Measurements from ENCODE around the gene RAB25.
"Not testable (repeated sequence)": the region's sequence is repeated elsewhere in the genome, so short reads cannot be mapped to it uniquely, and the experiment has no call there.

RAB25 gene

DNA sequence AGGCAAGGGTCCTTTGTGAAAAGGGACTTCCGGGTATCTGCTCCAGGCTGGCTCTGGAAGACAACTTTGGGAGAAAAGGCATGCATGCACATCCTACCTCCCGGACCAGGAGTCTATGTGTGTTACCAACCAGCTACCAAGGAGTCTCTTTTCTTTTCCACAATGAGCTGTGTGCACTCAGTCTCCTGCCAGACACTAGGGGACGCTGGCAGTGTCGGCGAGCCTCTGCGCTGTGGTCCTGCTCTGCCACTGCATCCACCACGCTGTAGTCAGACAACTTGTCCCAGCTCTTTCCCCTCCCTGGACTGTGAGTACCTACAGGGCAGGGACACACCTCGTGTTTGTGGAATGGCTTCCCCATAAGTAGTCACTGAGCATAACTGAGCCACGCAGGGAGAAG, 35.1 kb upstream of the RAB25 start:
- H3K79me1 ChIP-seq (replicated peaks; ENCODE audit: low read length, poor library complexity, severe bottlenecking), result no peaks in the 10 kb centered on the region
- H3K27me3 ChIP-seq (ENCODE audit: control insufficient read depth in 1 of 2, insufficient read depth in 1 of 2, low read length in 2 of 2), result peaks cover 0 to 4% of the 10 kb centered on the region in 2 experiments
- no peak overlapping the region for H3K4ac ChIP-seq (ENCODE audit: low read depth in 1 of 2, low read length in 2 of 2)
- H3K14ac ChIP-seq (ENCODE audit: low read length in 2 of 2), result no peak overlapping the region
- H3K9me3 ChIP-seq (ENCODE audit: control insufficient read depth, low read length), result no peaks in the 10 kb centered on the region
- peaks cover 3% of the 10 kb centered on the region for H3K4me1 ChIP-seq (ENCODE audit: control insufficient read depth, insufficient read depth, low read depth, low read length)
- H2AFZ ChIP-seq (ENCODE audit: low read depth, low read length), result no peak overlapping the region
- no peak overlapping the region for H2BK120ac ChIP-seq (ENCODE audit: low read depth, low read length)
- no peak overlapping the region for H3K18ac ChIP-seq (ENCODE audit: low read depth in 1 of 2, low read length in 2 of 2)
- no peak overlapping the region for H2BK12ac ChIP-seq (ENCODE audit: low read length in 2 of 2)
- H3K9ac ChIP-seq (ENCODE audit: low read length), result no peak overlapping the region
- H2AK5ac ChIP-seq (ENCODE audit: low read length, severe bottlenecking), result no peak overlapping the region
- H2BK5ac ChIP-seq (ENCODE audit: low read depth, low read length, poor library complexity, severe bottlenecking), result no peak overlapping the region
- WGBS, result 19% methylated on average over 9 of the region's 9 CpGs
- H4K91ac ChIP-seq (ENCODE audit: low read length), result no peak overlapping the region
- peak; percentile 70 for DNase-seq
- no peak overlapping the region for H3K27ac ChIP-seq (ENCODE audit: low read length, poor library complexity, severe bottlenecking)
- no peak overlapping the region for H3K4me3 ChIP-seq (ENCODE audit: insufficient read depth in 1 of 2, low read depth in 1 of 2, low read length in 2 of 2)
- H3K36me3 ChIP-seq (ENCODE audit: control insufficient read depth in 1 of 2, insufficient read depth in 2 of 2, low read depth in 1 of 2, low read length in 2 of 2), result no peaks in the 10 kb centered on the region
- H2BK15ac ChIP-seq (ENCODE audit: low read depth, poor library complexity, severe bottlenecking), result no peak overlapping the region
- no peak overlapping the region for H3K4me2 ChIP-seq (ENCODE audit: low read length, poor library complexity, severe bottlenecking)
- H4K8ac ChIP-seq (ENCODE audit: low read length), result no peak overlapping the region
- no peak overlapping the region for H3K23ac ChIP-seq (ENCODE audit: low read length in 2 of 2)

DNA sequence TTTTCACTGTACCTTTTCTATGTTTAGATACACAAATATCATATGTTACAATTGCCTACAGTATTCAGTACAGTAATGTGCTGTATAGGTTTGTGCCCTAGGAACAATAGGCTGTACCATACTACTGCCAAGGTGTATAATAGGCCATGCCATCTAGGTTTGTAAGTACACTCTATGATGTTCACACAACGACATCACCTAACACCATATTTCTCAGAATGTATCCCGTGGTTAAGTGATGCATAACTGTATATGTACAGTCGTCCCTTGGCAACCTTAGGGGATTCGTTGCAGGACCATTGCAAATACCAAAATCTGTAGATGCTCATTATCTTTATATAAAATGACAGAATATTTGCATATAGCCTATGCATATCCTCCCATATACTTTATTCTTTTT, 34.4 kb upstream of the RAB25 start:
- Histone ChIP-seq H3K4me1 (ENCODE audit: control insufficient read depth, insufficient read depth, low read depth, low read length) (peaks cover 3% of the 10 kb centered on the region), H3K23ac (ENCODE audit: low read length in 2 of 2) (no peak overlapping the region), H3K4me3 (ENCODE audit: insufficient read depth in 1 of 2, low read depth in 1 of 2, low read length in 2 of 2) (no peak overlapping the region), H2BK5ac (ENCODE audit: low read depth, low read length, poor library complexity, severe bottlenecking) (no peak overlapping the region), H2BK15ac (ENCODE audit: low read depth, poor library complexity, severe bottlenecking) (no peak overlapping the region), H4K91ac (ENCODE audit: low read length) (no peak overlapping the region), H3K27ac (ENCODE audit: low read length, poor library complexity, severe bottlenecking) (no peak overlapping the region), H3K14ac (ENCODE audit: low read length in 2 of 2) (no peak overlapping the region), H3K79me1 (replicated peaks; ENCODE audit: low read length, poor library complexity, severe bottlenecking) (no peaks in the 10 kb centered on the region), H2AFZ (ENCODE audit: low read depth, low read length) (no peak overlapping the region), H2BK12ac (ENCODE audit: low read length in 2 of 2) (no peak overlapping the region), H3K27me3 (ENCODE audit: control insufficient read depth in 1 of 2, insufficient read depth in 1 of 2, low read length in 2 of 2) (peaks cover 0 to 4% of the 10 kb centered on the region in 2 experiments), H2BK120ac (ENCODE audit: low read depth, low read length) (no peak overlapping the region), H3K36me3 (ENCODE audit: control insufficient read depth in 1 of 2, insufficient read depth in 2 of 2, low read depth in 1 of 2, low read length in 2 of 2) (no peaks in the 10 kb centered on the region), H3K4ac (ENCODE audit: low read depth in 1 of 2, low read length in 2 of 2) (no peak overlapping the region), H2AK5ac (ENCODE audit: low read length, severe bottlenecking) (no peak overlapping the region), H4K8ac (ENCODE audit: low read length) (no peak overlapping the region), H3K4me2 (ENCODE audit: low read length, poor library complexity, severe bottlenecking) (no peak overlapping the region), H3K9ac (ENCODE audit: low read length) (no peak overlapping the region), H3K9me3 (ENCODE audit: control insufficient read depth, low read length) (no peaks in the 10 kb centered on the region), H3K18ac (ENCODE audit: low read depth in 1 of 2, low read length in 2 of 2) (no peak overlapping the region)
- no peak for DNase-seq
- WGBS, result 93% methylated on average over 3 of the region's 4 CpGs

DNA sequence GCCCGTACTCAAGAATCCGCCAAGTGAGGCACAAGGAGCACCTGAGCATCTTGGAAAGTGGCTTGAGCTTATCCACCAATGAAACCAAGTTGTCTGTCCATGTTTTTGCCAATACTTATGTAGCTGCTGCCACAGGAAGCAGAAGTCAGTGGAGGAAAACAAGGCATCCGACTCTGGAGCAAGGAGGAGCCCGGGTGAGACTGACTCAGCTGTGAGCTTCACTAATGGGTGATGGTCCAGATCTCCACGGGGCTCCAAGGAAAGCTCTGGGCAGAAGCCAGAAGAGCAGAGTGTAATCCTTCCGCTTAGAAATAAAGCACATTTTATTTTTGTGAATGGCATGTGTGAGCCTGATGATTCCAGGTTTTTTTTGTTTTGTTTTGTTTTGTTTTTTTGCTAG, 27.9 kb upstream of the RAB25 start:
- Histone ChIP-seq H3K27me3 (ENCODE audit: control insufficient read depth in 1 of 2, insufficient read depth in 1 of 2, low read length in 2 of 2) (no peaks in the 10 kb centered on the region), H2BK5ac (ENCODE audit: low read depth, low read length, poor library complexity, severe bottlenecking) (no peak overlapping the region), H3K9me3 (ENCODE audit: control insufficient read depth, low read length) (no peaks in the 10 kb centered on the region), H3K23ac (ENCODE audit: low read length in 2 of 2) (no peak overlapping the region), H3K14ac (ENCODE audit: low read length in 2 of 2) (no peak overlapping the region), H3K79me1 (replicated peaks; ENCODE audit: low read length, poor library complexity, severe bottlenecking) (no peaks in the 10 kb centered on the region), H2BK120ac (ENCODE audit: low read depth, low read length) (no peak overlapping the region), H3K4ac (ENCODE audit: low read depth in 1 of 2, low read length in 2 of 2) (no peak overlapping the region), H3K4me1 (ENCODE audit: control insufficient read depth, insufficient read depth, low read depth, low read length) (no peaks in the 10 kb centered on the region), H3K36me3 (ENCODE audit: control insufficient read depth in 1 of 2, insufficient read depth in 2 of 2, low read depth in 1 of 2, low read length in 2 of 2) (peaks cover 16 to 18% of the 10 kb centered on the region in 2 experiments), H3K27ac (ENCODE audit: low read length, poor library complexity, severe bottlenecking) (no peak overlapping the region), H2BK15ac (ENCODE audit: low read depth, poor library complexity, severe bottlenecking) (no peak overlapping the region), H3K4me2 (ENCODE audit: low read length, poor library complexity, severe bottlenecking) (no peak overlapping the region), H2AFZ (ENCODE audit: low read depth, low read length) (no peak overlapping the region), H3K18ac (ENCODE audit: low read depth in 1 of 2, low read length in 2 of 2) (no peak overlapping the region), H2AK5ac (ENCODE audit: low read length, severe bottlenecking) (no peak overlapping the region), H3K4me3 (ENCODE audit: insufficient read depth in 1 of 2, low read depth in 1 of 2, low read length in 2 of 2) (no peak overlapping the region), H4K91ac (ENCODE audit: low read length) (no peak overlapping the region), H3K9ac (ENCODE audit: low read length) (peak overlapping the region; percentile 9), H4K8ac (ENCODE audit: low read length) (no peak overlapping the region), H2BK12ac (ENCODE audit: low read length in 2 of 2) (no peak overlapping the region)
- 94% methylated on average over 6 of the region's 6 CpGs for WGBS
- DNase-seq, result no peak

- H3K4me3 ChIP-seq (ENCODE audit: insufficient read depth in 1 of 2, low read depth in 1 of 2, low read length in 2 of 2); H3K4ac ChIP-seq (ENCODE audit: low read depth in 1 of 2, low read length in 2 of 2); H3K9me3 ChIP-seq (ENCODE audit: control insufficient read depth, low read length); H2BK5ac ChIP-seq (ENCODE audit: low read depth, low read length, poor library complexity, severe bottlenecking); H3K4me2 ChIP-seq (ENCODE audit: low read length, poor library complexity, severe bottlenecking); H3K27me3 ChIP-seq (ENCODE audit: control insufficient read depth in 1 of 2, insufficient read depth in 1 of 2, low read length in 2 of 2); H3K27ac ChIP-seq (ENCODE audit: low read length, poor library complexity, severe bottlenecking); H3K18ac ChIP-seq (ENCODE audit: low read depth in 1 of 2, low read length in 2 of 2); H2AFZ ChIP-seq (ENCODE audit: low read depth, low read length); H3K14ac ChIP-seq (ENCODE audit: low read length in 2 of 2); H3K4me1 ChIP-seq (ENCODE audit: control insufficient read depth, insufficient read depth, low read depth, low read length); H3K79me1 ChIP-seq (replicated peaks; ENCODE audit: low read length, poor library complexity, severe bottlenecking); H2BK12ac ChIP-seq (ENCODE audit: low read length in 2 of 2); H3K9ac ChIP-seq (ENCODE audit: low read length); H4K91ac ChIP-seq (ENCODE audit: low read length); H4K8ac ChIP-seq (ENCODE audit: low read length); H2BK15ac ChIP-seq (ENCODE audit: low read depth, poor library complexity, severe bottlenecking); H2AK5ac ChIP-seq (ENCODE audit: low read length, severe bottlenecking); H2BK120ac ChIP-seq (ENCODE audit: low read depth, low read length); DNase-seq; H3K23ac ChIP-seq (ENCODE audit: low read length in 2 of 2): not testable (repeated sequence)
- peaks cover 21 to 31% of the 10 kb centered on the region in 2 experiments for H3K36me3 ChIP-seq (ENCODE audit: control insufficient read depth in 1 of 2, insufficient read depth in 2 of 2, low read depth in 1 of 2, low read length in 2 of 2)
- WGBS, result 98% methylated on average over 2 of the region's 4 CpGs
Observed at GRCh38 chr1:156034991-156035390, 26.0 kb upstream of the RAB25 start.

Data from mesenchymal stem cell (in vitro differentiated cells and primary cell).